Measurements from ENCODE around the gene RWDD1. TPM values are rescaled to one million over a fixed set of nuclear protein-coding genes. Genes with fewer than 3 reads are reported as not detected.
A peak's percentile ranks its signal among the peaks of the same experiment; 100 is the strongest.

RWDD1 gene
- total and polyA plus RNA-seq, 2 of the 13 experiments (the other 11 are each of a cell fraction or from before 2014, with no cell fraction given) = 27.4 to 67.1 TPM

- no peak for TF ChIP-seq ZNF577 (CRISPR knock-in tag; IDR thresholded peaks at IDR 0.05; ENCODE audit: borderline replicate concordance, low read depth)
- 0 out of 2 replicates have a peak, but pooled peaks have one; percentile 32 for TF ChIP-seq ZSCAN25 (CRISPR knock-in tag; IDR thresholded peaks at IDR 0.05)
- TF ChIP-seq, protein P1, sequence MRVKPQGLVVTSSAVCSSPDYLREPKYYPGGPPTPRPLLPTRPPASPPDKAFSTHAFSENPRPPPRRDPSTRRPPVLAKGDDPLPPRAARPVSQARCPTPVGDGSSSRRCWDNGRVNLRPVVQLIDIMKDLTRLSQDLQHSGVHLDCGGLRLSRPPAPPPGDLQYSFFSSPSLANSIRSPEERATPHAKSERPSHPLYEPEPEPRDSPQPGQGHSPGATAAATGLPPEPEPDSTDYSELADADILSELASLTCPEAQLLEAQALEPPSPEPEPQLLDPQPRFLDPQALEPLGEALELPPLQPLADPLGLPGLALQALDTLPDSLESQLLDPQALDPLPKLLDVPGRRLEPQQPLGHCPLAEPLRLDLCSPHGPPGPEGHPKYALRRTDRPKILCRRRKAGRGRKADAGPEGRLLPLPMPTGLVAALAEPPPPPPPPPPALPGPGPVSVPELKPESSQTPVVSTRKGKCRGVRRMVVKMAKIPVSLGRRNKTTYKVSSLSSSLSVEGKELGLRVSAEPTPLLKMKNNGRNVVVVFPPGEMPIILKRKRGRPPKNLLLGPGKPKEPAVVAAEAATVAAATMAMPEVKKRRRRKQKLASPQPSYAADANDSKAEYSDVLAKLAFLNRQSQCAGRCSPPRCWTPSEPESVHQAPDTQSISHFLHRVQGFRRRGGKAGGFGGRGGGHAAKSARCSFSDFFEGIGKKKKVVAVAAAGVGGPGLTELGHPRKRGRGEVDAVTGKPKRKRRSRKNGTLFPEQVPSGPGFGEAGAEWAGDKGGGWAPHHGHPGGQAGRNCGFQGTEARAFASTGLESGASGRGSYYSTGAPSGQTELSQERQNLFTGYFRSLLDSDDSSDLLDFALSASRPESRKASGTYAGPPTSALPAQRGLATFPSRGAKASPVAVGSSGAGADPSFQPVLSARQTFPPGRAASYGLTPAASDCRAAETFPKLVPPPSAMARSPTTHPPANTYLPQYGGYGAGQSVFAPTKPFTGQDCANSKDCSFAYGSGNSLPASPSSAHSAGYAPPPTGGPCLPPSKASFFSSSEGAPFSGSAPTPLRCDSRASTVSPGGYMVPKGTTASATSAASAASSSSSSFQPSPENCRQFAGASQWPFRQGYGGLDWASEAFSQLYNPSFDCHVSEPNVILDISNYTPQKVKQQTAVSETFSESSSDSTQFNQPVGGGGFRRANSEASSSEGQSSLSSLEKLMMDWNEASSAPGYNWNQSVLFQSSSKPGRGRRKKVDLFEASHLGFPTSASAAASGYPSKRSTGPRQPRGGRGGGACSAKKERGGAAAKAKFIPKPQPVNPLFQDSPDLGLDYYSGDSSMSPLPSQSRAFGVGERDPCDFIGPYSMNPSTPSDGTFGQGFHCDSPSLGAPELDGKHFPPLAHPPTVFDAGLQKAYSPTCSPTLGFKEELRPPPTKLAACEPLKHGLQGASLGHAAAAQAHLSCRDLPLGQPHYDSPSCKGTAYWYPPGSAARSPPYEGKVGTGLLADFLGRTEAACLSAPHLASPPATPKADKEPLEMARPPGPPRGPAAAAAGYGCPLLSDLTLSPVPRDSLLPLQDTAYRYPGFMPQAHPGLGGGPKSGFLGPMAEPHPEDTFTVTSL (CRISPR knock-in tag; IDR thresholded peaks at IDR 0.05; ENCODE audit: borderline replicate concordance) = peak; percentile 97
- TF ChIP-seq ZNF775 (CRISPR knock-in tag; IDR thresholded peaks at IDR 0.05; ENCODE audit: borderline replicate concordance) = no peak
- TF ChIP-seq KMT2B (CRISPR knock-in tag; IDR thresholded peaks at IDR 0.05) = peak; percentile 78
- TF ChIP-seq, protein P2, sequence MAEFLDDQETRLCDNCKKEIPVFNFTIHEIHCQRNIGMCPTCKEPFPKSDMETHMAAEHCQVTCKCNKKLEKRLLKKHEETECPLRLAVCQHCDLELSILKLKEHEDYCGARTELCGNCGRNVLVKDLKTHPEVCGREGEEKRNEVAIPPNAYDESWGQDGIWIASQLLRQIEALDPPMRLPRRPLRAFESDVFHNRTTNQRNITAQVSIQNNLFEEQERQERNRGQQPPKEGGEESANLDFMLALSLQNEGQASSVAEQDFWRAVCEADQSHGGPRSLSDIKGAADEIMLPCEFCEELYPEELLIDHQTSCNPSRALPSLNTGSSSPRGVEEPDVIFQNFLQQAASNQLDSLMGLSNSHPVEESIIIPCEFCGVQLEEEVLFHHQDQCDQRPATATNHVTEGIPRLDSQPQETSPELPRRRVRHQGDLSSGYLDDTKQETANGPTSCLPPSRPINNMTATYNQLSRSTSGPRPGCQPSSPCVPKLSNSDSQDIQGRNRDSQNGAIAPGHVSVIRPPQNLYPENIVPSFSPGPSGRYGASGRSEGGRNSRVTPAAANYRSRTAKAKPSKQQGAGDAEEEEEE (CRISPR knock-in tag; IDR thresholded peaks at IDR 0.05; ENCODE audit: borderline replicate concordance) = no peak
- TF ChIP-seq PHF5A (CRISPR knock-in tag; IDR thresholded peaks at IDR 0.05; ENCODE audit: low read depth, unreplicated experiment) = no peak
- no peak for TF ChIP-seq CBX2 (IDR thresholded peaks at IDR 0.05; ENCODE audit: low read depth, low read length)
- TF ChIP-seq CBX2 (CRISPR knock-in tag; IDR thresholded peaks at IDR 0.05; ENCODE audit: low read depth) = no peak
- no peak for TF ChIP-seq GLI4 (CRISPR knock-in tag; IDR thresholded peaks at IDR 0.05; ENCODE audit: borderline replicate concordance)
- no peak for TF ChIP-seq FIP1L1 (IDR thresholded peaks at IDR 0.05; ENCODE audit: borderline replicate concordance, insufficient read depth, low read depth, low read length)
- TF ChIP-seq MZF1 (CRISPR knock-in tag; IDR thresholded peaks at IDR 0.05; ENCODE audit: borderline replicate concordance) = no peak
- TF ChIP-seq MAFK (conservative IDR thresholded peaks at IDR 0.05 in 1 of 2, IDR thresholded peaks at IDR 0.05 in 1 of 2; ENCODE audit: low read length in 2 of 2) = peak; percentile 83 to 88
- TF ChIP-seq ZNF550 (CRISPR knock-in tag; IDR thresholded peaks at IDR 0.05; ENCODE audit: borderline replicate concordance) = no peak
- no peak for TF ChIP-seq ZNF260 (CRISPR knock-in tag; IDR thresholded peaks at IDR 0.05; ENCODE audit: borderline replicate concordance, low read depth)
- TF ChIP-seq ELF4 (CRISPR knock-in tag; IDR thresholded peaks at IDR 0.05; ENCODE audit: borderline replicate concordance) = peak; percentile 87; the same call in 1 of the 2 replicates
- TF ChIP-seq LRRFIP1 (CRISPR knock-in tag; conservative IDR thresholded peaks at IDR 0.05) = no peak
- TF ChIP-seq THAP7 (CRISPR knock-in tag; IDR thresholded peaks at IDR 0.05) = no peak
Observed at GRCh38 chr6:116631379-116631990, 60.2 kb downstream of the RWDD1 start (continued).

Measured in HepG2 (cell line).